Measurements from ENCODE around the gene SUCLA2.

Gene SUCLA2

GRCh38 chr13:47904891-47905290 is 96.2 kb downstream of the SUCLA2 start:
- Histone ChIP-seq H3K4me1 (no peaks in the 10 kb centered on the region), H3K36me3 (replicated peaks) (no peaks in the 10 kb centered on the region), H3K9me3 (no peaks in the 10 kb centered on the region; the same call in 1 of the 2 replicates), H3K4me3 (no peak overlapping the region), H3K27me3 (ENCODE audit: low read depth) (no peaks in the 10 kb centered on the region)
- in situ Hi-C loops (cut with MboI; ENCODE audit: low sequenced_read_pairs), result no loop called here
- DNase-seq (ENCODE audit: low spot score in 2 of 2), result no peak

GRCh38 chr13:47904241-47904640 is 96.8 kb downstream of the SUCLA2 start:
- no peak for DNase-seq (ENCODE audit: low spot score in 2 of 2)

GRCh38 chr13:47903836-47904235 is 97.2 kb downstream of the SUCLA2 start:
- no peak for DNase-seq (ENCODE audit: low spot score in 2 of 2)
- Histone ChIP-seq H3K4me3 (no peak overlapping the region), H3K4me1 (no peaks in the 10 kb centered on the region), H3K27me3 (ENCODE audit: low read depth) (no peaks in the 10 kb centered on the region), H3K36me3 (replicated peaks) (no peaks in the 10 kb centered on the region), H3K9me3 (no peaks in the 10 kb centered on the region; the same call in 1 of the 2 replicates)
- in situ Hi-C loops (cut with MboI; ENCODE audit: low sequenced_read_pairs), result no loop called here

More at GRCh38 chr13:47904241-47904640, 96.8 kb downstream of the SUCLA2 start:
- Histone ChIP-seq H3K4me3 (no peak overlapping the region), H3K36me3 (replicated peaks) (no peaks in the 10 kb centered on the region), H3K27me3 (ENCODE audit: low read depth) (no peaks in the 10 kb centered on the region), H3K9me3 (no peaks in the 10 kb centered on the region; the same call in 1 of the 2 replicates), H3K4me1 (no peaks in the 10 kb centered on the region)
- in situ Hi-C loops (cut with MboI; ENCODE audit: low sequenced_read_pairs), result no loop called here

- in situ Hi-C loops (cut with MboI; ENCODE audit: low sequenced_read_pairs), result no loop called here
- DNase-seq (ENCODE audit: low spot score in 2 of 2), result no peak
- Histone ChIP-seq H3K36me3 (replicated peaks) (no peaks in the 10 kb centered on the region), H3K9me3 (no peaks in the 10 kb centered on the region; the same call in 1 of the 2 replicates), H3K4me3 (no peak overlapping the region), H3K4me1 (no peaks in the 10 kb centered on the region), H3K27me3 (ENCODE audit: low read depth) (no peaks in the 10 kb centered on the region)
These were observed 99.6 kb downstream of the SUCLA2 start for GRCh38 chr13:47901441-47901840.

- Histone ChIP-seq H3K36me3 (replicated peaks) (no peaks in the 10 kb centered on the region), H3K4me3 (no peak overlapping the region), H3K4me1 (no peaks in the 10 kb centered on the region), H3K27me3 (ENCODE audit: low read depth) (no peaks in the 10 kb centered on the region), H3K9me3 (no peaks in the 10 kb centered on the region)
- in situ Hi-C loops (cut with MboI; ENCODE audit: low sequenced_read_pairs), result no loop called here
- no peak for DNase-seq (ENCODE audit: low spot score in 2 of 2)
These were observed 103.0 kb downstream of the SUCLA2 start for GRCh38 chr13:47898080-47898479.

GRCh38 chr13:47897411-47898050 is 103.5 kb downstream of the SUCLA2 start:
- no peaks in the 10 kb centered on the region for H3K36me3 ChIP-seq (replicated peaks)
- DNase-seq (ENCODE audit: low spot score in 2 of 2), result no peak
- H3K9me3 ChIP-seq, result no peaks in the 10 kb centered on the region
- H3K27me3 ChIP-seq (ENCODE audit: low read depth), result no peaks in the 10 kb centered on the region
- in situ Hi-C loops (cut with MboI; ENCODE audit: low sequenced_read_pairs), result no loop called here
- no peak overlapping the region for H3K4me3 ChIP-seq
- H3K4me1 ChIP-seq, result no peaks in the 10 kb centered on the region

- Histone ChIP-seq H3K36me3 (replicated peaks) (no peaks in the 10 kb centered on the region), H3K27me3 (ENCODE audit: low read depth) (no peaks in the 10 kb centered on the region), H3K4me1 (no peaks in the 10 kb centered on the region), H3K9me3 (no peaks in the 10 kb centered on the region), H3K4me3 (no peak overlapping the region)
- no peak for DNase-seq (ENCODE audit: low spot score in 2 of 2)
- in situ Hi-C loops (cut with MboI; ENCODE audit: low sequenced_read_pairs), result no loop called here
These were observed 104.5 kb downstream of the SUCLA2 start for GRCh38 chr13:47896546-47896945.

GRCh38 chr13:47896111-47896510 is 105.0 kb downstream of the SUCLA2 start:
- no peaks in the 10 kb centered on the region for H3K4me1 ChIP-seq
- DNase-seq (ENCODE audit: low spot score in 2 of 2), result no peak
- H3K36me3 ChIP-seq (replicated peaks), result no peaks in the 10 kb centered on the region
- no peaks in the 10 kb centered on the region for H3K27me3 ChIP-seq (ENCODE audit: low read depth)
- H3K9me3 ChIP-seq, result no peaks in the 10 kb centered on the region
- no peak overlapping the region for H3K4me3 ChIP-seq
- in situ Hi-C loops (cut with MboI; ENCODE audit: low sequenced_read_pairs), result no loop called here

- Histone ChIP-seq H3K9me3 (no peaks in the 10 kb centered on the region), H3K36me3 (replicated peaks) (no peaks in the 10 kb centered on the region), H3K4me3 (no peak overlapping the region), H3K4me1 (no peaks in the 10 kb centered on the region), H3K27me3 (ENCODE audit: low read depth) (no peaks in the 10 kb centered on the region)
- in situ Hi-C loops (cut with MboI; ENCODE audit: low sequenced_read_pairs), result no loop called here
- DNase-seq (ENCODE audit: low spot score in 2 of 2), result no peak
These were observed 107.5 kb downstream of the SUCLA2 start for GRCh38 chr13:47893527-47893926.

Data from HAP-1 (cell line).